Measurements from ENCODE around the gene CLDN11.
A peak's percentile ranks its signal among the peaks of the same experiment; 100 is the strongest.

CLDN11 gene

GRCh38 chr3:170418422-170419398 is at the start of gene CLDN11:
CLDN11 (plus strand) TSS chr3:170418868; CDS start chr3:170419067, 199 bp downstream.
- DNase-seq (ENCODE audit: low spot score), result peak; percentile 47

GRCh38 chr3:170368921-170369320 is 49.7 kb upstream of the CLDN11 start:
- DNase-seq (ENCODE audit: low spot score), result no peak

DNA sequence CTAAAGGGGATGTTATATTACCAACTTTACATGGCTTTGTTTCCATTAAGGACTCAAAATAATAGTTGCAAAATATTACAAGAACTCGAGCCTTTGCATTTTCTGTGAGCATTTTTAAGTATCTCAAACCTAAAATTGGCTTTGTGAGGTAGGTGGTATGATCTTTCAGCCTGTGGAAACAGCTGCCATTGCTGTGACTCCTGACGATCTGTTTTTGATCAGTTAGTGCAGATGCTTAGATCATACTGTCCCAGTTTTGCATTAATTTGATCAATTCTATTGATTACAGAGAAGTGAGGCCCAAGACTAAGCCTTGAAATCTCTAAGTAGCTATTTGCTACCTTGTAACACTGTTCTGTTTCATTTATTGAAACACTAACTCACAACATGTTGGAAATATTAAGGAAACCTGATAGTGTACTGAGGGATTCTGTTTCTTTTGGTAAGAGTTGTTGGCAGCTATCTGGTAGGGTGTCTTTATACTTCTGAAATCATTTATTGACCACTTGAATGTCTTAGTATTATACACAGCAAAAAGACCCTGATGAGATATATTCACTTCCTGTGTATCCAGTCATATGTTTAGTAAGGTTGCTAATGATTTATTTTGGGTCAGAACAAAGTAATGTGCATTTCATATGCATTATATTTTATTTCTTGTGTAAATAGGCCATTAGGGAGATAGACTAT is 46.3 kb upstream of the CLDN11 start:
- no peak for DNase-seq (ENCODE audit: low spot score)

DNA sequence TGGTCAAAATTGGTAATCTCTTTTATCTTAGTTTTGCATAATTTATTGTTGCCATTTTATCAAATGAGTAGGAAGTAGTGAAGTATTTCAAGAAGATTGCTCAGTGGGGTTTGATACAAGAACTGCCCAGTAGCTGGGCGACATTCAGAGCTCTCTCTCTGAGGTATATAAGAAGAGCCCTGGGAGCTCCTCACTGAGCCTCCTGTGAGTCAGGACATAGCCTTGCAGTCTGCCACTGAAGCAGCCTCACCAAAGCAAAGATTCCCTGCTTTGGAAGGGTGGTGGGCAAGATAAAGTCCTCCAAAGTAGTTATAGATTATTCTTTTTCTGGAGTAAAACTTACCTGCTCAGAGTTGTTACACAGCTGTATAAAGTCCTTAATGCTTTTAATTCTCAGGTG is 35.1 kb upstream of the CLDN11 start:
- no peak for DNase-seq (ENCODE audit: low spot score)

- DNase-seq (ENCODE audit: low spot score), result no peak
Measured at GRCh38 chr3:170386468-170386867, 32.2 kb upstream of the CLDN11 start.

- DNase-seq (ENCODE audit: low spot score), result no peak
Measured at GRCh38 chr3:170387950-170388349, 30.7 kb upstream of the CLDN11 start.

- no peak for DNase-seq (ENCODE audit: low spot score)
Measured at GRCh38 chr3:170391108-170391507, 27.6 kb upstream of the CLDN11 start.

- DNase-seq (ENCODE audit: low spot score), result no peak
Measured at GRCh38 chr3:170397685-170398084, 21.0 kb upstream of the CLDN11 start.

DNA sequence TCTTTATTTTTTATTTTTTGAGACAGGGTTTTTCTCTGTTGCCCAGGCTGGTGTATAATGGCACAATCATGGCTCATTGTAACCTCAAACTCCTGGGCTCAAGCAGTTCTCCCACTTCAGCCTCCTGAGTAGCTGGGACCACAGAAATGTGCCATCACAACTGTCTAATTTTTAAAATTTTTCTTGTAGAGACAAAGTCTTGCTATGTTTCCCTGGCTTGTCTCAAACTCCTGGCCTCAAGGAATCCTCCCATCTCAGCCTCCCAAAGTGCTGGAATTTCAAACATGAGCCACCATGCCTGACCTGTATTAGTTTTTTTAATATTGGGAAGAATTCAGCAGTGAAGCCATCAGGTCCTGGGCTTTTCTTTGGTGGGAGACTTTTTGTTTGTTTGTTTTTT is 13.6 kb upstream of the CLDN11 start:
- DNase-seq (ENCODE audit: low spot score), result no peak

GRCh38 chr3:170410428-170411029 is 8.1 kb upstream of the CLDN11 start:
- peak; percentile 26 for DNase-seq (ENCODE audit: low spot score)

- no peak for DNase-seq (ENCODE audit: low spot score)
Measured at GRCh38 chr3:170413291-170413690, 5.4 kb upstream of the CLDN11 start.

- DNase-seq (ENCODE audit: low spot score), result peak; percentile 64
Measured at GRCh38 chr3:170414202-170414663, 4.4 kb upstream of the CLDN11 start.

- no peak for DNase-seq (ENCODE audit: low spot score)
Measured at GRCh38 chr3:170417090-170417489, 1.6 kb upstream of the CLDN11 start.

DNA sequence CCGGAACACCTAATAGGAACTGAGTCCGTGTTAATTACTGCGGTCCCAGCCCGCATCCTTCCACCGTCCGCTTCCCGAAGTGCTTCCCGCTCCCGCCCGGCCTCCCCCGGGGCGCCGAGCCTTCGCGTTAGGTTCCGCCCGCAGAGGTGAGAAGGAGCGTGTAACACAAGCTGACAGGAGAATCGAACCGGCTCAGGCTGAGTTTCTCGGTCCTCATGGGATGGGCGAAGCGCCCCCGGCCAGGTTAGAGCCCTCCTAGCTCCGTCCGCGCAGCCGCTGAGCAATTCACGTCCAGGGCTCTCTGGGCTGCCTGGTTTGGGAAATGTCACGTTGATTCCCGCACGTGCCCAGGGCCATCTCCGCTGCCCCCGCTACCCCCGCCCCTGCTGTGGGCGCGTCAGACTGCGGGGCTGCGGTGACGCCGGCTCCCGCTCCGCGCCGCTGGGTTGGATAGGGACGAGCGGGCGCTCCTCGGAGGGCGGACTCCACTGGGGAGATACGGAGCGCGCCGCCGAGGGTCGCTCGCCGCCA is 954 bp downstream of the CLDN11 start:
- DNase-seq (ENCODE audit: low spot score), result no peak

DNA sequence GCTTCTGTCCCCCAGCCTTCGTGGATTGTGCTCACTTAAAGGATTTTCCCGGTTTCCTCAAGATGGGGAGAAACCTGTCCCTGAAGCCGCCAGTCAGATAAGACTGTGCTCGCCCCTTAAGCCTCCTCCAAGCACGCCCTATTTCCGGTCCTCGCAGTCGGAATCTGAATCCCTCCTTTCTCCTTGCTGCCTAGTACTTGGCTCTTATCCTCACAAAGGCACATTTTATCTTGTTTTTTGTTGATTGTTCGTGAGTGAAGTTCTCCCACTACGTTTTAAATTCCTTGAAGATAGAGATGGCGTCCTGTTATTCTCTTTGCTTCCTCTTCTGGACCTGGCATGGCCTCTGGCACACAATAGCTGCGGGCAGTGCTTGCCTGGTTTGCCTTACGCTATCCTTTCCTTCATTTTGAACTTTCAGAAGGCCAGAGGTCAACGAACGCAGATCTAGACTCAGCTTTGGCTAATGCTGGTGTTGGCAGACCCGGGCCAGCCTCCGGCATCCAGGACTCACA is 1.7 kb downstream of the CLDN11 start:
- DNase-seq (ENCODE audit: low spot score), result no peak

GRCh38 chr3:170421111-170421641 is 2.5 kb downstream of the CLDN11 start:
- DNase-seq (ENCODE audit: low spot score), result no peak

DNA sequence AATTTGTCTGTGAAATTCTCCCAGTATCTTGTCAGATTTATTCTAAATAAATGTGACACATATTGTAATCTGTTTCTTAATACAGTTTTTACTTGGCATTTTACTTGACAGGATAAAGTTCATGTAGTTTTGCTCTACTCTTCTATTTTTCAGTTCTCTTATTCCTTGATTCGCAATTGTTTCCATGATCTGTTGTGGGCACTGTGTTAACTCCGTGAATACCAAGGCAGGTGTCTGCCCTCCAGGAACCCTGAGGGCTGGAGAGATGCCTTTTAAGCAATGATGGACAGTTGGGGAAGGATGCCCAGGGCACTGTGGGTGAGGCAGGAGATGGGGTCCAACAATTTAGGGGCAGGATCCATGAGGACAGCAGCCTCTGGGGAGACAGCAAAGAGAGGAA is 3.1 kb downstream of the CLDN11 start:
- no peak for DNase-seq (ENCODE audit: low spot score)

DNA sequence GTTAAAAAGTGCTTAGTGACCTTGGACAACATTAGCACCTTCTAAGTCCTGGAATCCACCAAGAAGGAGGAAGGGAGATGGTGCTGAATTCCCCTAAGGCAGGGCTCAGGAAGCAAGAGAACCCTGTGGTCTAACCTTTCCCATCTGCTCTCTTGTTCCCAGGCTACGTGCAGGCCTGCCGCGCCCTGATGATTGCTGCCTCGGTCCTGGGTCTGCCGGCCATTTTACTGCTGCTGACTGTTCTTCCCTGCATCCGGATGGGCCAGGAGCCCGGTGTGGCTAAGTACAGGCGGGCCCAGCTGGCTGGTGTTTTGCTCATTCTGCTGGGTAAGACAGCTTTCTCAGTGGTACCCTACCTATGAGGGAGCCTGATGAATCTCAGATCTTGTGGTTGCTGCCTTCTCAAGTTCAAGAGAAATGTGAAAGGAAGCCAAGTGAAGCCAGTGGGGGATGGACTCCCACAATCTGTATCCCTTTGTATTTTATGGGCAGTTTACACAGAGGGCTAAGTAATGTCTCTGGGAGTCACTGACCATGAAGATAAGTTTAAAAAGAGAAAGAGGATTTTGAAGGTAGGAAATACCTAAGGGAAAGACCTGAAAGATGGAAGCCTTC is 4.4 kb downstream of the CLDN11 start:
- DNase-seq (ENCODE audit: low spot score), result no peak

DNA sequence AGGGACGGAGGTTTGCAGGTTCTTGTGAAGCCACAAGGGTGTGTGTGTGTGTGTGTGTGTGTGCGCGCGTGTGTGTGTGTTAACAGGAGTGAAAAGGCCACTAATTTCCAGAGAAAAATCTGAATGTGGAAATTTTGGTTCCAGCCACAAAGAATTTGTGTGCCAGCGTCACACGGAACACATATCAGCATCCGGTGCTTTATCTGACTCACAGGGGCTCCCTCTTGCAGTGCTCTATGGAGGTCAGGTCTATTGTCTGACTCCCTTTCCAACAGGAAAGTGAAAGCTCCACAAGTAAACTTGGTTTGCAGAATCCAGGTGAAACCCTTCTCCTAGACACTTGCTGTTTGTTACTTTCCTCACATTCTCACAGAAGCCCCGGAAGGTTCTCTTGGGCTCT is 6.2 kb downstream of the CLDN11 start:
- DNase-seq (ENCODE audit: low spot score), result no peak

GRCh38 chr3:170425491-170426239 is 7.0 kb downstream of the CLDN11 start:
- no peak for DNase-seq (ENCODE audit: low spot score)
